HG03139 (cell line): Measurements from ENCODE around the gene SATL1.
A peak's percentile ranks its signal among the peaks of the same experiment; 100 is the strongest.
"Not testable (repeated sequence)": the region's sequence is repeated elsewhere in the genome, so short reads cannot be mapped to it uniquely, and the experiment has no call there.

ENCODE experiments used
- ATAC-seq: cut with Tn5 transposase; IDR thresholded peaks from one replicate; pipeline ENCODE4 v1.9.1; 2021; ENCODE audit not compliant: unreplicated experiment

The SATL1 gene

GRCh38 chrX:85109235-85109634, 134.3 kb downstream of the SATL1 start:
- no peak for ATAC-seq

GRCh38 chrX:85108165-85108564, 135.4 kb downstream of the SATL1 start:
- no peak for ATAC-seq

- ATAC-seq: no peak
Measured at GRCh38 chrX:85107407-85107806, 136.2 kb downstream of the SATL1 start.

DNA sequence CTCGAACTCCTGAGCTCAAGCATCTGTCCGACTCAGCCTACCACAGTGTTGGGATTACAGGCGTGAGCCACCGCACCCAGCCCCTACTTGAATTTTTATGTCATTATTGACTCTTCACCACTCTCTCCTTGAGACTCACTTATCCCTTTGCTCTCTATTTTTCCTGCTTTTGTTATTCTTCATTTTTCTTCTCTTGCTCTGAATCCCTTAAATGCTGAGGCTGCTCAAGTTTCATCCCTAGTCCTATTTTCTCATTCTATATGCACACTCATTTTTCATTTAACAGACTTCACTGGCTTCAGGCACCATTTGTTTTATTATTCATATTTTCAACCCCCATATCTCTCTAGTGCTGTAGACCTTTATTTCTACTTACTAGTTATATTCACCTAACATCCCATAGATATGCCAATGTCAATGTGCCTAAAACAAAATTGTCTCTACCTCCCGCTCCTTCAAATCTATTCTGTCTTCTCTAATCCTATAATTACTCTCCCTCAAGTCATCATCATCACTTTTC, 154.2 kb downstream of the SATL1 start:
- no peak for ATAC-seq

- ATAC-seq: peak; percentile 73
Measured at GRCh38 chrX:85084770-85085393, 158.7 kb downstream of the SATL1 start.

DNA sequence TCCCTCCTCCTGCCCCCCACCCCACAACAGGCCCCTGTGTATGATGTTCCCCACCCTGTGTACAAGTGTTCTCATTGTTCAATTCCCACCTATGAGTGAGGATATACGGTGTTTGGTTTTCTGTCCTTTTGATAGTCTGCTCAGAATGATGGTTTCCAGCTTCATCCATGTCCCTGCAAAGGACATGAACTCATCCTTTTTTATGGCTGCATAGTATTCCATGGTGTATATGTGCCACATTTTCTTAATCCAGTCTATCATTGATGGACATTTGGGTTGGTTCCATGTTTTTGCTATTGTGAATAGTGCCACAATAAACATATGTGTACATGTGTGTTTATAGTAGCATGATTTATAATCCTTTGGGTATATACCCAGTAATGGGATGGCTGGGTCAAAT, 166.3 kb downstream of the SATL1 start:
- ATAC-seq: not testable (repeated sequence)

GRCh38 chrX:85065512-85066198, 177.9 kb downstream of the SATL1 start:
- ATAC-seq: no peak

- no peak for ATAC-seq
Measured at GRCh38 chrX:85052636-85053343, 190.8 kb downstream of the SATL1 start.

- no peak for ATAC-seq
Measured at GRCh38 chrX:85052205-85052604, 191.4 kb downstream of the SATL1 start.

DNA sequence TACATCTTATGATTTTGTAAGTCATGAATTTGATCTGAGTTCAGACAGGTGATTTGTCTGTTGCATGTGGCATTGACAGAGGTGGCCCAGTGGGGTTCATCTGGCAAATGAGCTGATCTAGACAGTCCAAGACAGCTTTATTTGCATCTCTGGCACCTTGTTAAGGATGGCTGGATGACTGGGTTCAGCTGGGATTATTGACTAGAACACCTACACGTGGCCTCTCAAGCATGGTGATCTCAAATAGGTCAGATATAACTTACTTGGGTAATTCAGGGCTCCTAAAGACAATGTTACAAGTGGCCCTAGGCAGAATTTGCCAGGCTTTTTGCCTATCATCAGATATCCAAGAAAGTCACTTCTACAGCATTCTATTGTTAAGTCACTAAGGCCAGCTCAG, 192.0 kb downstream of the SATL1 start:
- ATAC-seq: no peak
